ENCODE measurements around the gene SLC17A1. TPM values are rescaled to one million over a fixed set of nuclear protein-coding genes. Genes with fewer than 3 reads are reported as not detected.

Gene SLC17A1
- total RNA-seq, 1 experiment from 2014 or later, result not detected

DNA sequence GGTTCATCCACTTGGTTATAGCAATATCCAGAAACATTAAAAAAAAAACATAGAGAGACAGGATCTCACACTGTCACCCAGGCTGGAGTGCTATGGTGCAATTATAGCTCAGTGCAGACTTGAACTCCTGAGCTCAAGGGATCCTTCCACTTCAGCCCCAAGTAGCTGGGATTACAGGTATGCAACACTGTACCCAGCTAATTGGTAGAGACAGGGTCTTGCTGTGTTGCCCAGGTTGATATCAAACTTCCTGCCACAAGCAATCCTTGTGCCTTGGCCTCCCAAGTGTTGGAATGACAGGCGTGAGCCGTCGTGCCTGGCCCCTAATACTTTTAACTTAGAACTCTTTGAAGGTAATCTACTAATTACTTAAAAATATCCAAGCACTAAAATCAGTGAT lies 818 bp upstream of the SLC17A1 start:
- DNase-seq (ENCODE audit: low read depth), result no peak

- no peak for DNase-seq (ENCODE audit: low read depth)
Observed at GRCh38 chr6:25832307-25832662, 433 bp upstream of the SLC17A1 start.

DNA sequence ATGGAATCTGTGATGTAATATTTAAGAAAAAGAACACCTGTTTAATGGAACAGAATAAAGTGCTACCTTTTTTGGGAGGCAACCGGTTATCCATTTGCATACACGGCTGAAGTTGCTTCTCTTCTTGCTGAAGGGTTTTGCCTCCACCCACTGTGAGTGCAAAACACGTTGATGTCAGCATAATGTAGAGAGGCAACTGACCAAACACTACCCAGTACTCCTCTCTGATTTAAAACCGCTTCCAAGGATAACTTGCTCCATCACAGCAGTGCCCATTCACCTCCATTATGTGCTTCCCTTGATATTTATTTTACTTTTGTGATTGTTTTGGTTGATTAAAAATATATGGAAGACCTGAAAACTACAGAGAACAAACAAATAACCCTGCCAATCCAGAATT lies 1.4 kb downstream of the SLC17A1 start:
- no peak for DNase-seq (ENCODE audit: low read depth)

- DNase-seq (ENCODE audit: low read depth), result no peak
Observed at GRCh38 chr6:25829375-25829774, 2.5 kb downstream of the SLC17A1 start.

DNA sequence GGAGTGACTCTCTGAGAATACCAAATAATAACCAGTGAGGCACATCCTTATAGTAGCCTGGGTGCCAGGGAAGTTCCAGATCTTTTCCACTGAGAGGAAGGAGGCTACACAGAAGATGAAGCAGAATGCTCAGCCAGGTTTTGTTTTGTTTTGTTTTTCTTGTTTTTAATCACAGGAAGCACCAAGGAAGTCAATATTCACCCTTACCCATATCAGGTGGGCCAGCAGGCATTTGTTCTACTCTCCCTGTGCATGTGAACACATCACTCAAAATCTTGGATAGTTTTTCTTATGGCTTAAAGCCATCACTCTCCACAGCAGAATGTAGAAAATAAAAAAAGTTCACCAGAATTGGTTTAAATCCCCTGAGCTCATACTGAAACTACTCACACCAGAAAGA lies 10.5 kb downstream of the SLC17A1 start:
- no peak for DNase-seq (ENCODE audit: low read depth)

GRCh38 chr6:25816252-25816651 lies 15.6 kb downstream of the SLC17A1 start:
- no peak for DNase-seq (ENCODE audit: low read depth)

- DNase-seq (ENCODE audit: low read depth), result no peak
Observed at GRCh38 chr6:25815194-25815593, 16.7 kb downstream of the SLC17A1 start.

DNA sequence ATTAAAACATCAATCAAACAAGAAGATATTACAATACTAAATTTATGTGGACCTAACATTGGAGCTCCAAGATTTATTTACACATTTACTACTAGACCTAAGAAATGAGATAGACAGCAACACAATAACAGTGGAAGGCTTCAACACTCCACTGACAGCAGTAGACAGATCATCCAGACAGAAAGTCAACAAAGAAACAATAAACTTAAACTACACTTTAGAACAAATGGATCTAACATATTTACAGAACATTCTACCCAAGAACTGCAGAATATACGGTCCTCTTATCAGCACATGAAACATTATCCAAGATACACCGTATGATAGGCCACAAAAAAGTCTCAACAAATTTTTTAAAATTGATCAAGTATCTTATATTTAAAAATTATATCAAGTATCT lies 27.0 kb downstream of the SLC17A1 start:
- DNase-seq (ENCODE audit: low read depth), result no peak

DNA sequence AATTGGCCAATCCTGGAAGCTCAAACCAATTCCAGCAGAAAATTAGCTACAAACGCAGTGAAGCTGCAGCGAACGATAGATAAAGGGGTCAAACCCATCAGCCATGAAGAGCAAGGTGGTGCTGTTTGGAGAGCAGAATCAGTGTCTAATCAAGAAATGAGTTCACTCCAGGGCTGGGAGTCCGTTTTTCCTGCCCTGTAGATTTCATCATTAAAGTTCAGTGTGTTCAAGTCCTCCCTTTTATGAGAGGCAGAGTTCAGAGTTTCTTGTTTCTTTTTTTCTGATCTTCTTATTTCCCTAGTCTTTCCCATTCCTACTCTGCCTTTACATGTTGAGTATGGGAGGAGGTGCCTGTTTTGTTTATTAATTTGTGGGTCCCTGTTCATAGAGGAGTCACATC lies 30.4 kb downstream of the SLC17A1 start:
- no peak for DNase-seq (ENCODE audit: low read depth)

DNA sequence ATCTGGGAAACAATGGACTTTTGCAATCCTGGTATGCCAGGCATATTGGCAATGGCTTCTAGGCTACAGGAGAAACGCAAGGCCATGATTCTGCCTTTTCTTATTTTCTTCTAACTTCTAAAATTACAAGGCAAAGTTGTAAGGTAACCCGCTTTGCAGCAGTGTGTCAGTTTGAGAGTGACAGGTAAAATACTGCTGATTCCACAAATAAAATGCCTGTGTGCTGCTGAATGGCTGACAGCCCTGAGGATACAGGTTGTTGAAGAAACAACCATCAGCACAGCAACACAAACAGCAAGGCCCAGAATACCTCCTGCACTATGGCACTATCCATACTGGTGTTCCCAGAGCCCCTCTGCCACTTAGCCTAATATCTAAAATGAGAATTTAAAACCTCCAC lies 37.1 kb downstream of the SLC17A1 start:
- no peak for DNase-seq (ENCODE audit: low read depth)

DNA sequence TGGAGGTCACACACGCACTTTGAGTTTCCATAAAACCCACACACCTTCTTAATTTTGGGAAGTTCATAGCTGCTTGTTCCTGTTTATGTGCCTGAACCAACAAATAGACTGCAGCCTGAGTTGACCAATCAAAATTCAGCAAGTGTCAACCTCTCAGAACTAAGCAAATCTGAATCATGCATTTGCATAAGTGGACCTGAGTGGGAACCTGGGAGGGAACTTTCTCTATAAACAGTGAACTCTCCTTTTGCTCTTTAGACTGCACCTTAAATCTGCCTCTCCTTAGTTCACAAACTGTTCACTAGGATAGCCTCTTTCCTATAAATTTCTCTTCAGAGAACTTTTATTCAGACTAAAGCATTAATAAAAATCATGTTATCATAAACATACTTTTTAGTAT lies 37.9 kb downstream of the SLC17A1 start:
- no peak for DNase-seq (ENCODE audit: low read depth)

DNA sequence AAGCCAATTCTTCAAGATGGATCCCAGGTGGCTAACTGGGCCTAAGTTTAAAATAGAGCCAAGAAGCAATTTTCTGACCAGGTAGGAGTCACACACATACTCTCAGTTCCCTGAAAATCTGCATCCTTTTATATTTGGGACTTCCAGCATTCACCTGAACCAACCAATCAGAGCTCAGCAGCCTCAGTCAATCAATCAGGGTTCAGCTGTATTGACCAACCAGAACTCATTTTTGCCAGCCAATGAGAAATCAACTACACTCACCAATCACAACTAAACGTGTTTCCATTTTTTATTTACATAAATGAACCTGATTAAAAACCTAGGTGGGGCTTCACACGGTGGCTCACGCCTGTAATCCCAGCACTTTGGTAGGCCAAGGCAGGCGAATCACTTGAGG lies 39.8 kb downstream of the SLC17A1 start:
- DNase-seq (ENCODE audit: low read depth), result no peak

- DNase-seq (ENCODE audit: low read depth), result no peak
Observed at GRCh38 chr6:25789475-25789874, 42.4 kb downstream of the SLC17A1 start.

DNA sequence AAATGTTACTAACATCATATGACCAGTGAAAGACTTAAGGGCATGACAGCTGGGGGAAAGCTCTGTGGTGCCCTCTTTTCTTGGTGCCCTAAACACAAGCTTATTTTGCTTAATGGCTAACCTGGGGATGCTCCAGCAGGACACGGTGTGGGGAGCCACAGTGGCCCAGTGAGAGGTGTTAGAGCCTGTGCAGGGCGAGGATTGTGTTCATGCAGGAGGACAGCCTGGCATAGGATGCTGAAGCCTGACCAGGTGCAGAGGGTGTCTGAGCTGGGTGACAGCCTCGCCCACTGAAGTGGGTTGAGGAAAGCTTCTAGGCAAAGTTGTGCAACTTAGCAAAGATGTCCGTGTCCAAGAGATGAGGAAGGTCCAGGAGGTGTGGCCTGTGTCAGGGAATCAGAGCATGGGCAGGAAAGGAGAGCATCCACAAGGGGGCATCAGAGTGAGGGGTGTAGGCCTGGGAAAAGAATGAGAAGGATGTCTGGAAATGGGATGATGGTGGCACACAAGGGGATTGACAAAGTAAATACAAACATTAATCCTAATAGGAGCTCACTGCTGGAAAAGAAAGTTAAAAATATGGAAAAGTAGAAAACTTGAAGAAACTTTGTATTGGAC lies 43.4 kb downstream of the SLC17A1 start:
- peak; percentile 52 for DNase-seq (ENCODE audit: low read depth)

GRCh38 chr6:25787428-25787827 lies 44.4 kb downstream of the SLC17A1 start:
- no peak for DNase-seq (ENCODE audit: low read depth)

DNA sequence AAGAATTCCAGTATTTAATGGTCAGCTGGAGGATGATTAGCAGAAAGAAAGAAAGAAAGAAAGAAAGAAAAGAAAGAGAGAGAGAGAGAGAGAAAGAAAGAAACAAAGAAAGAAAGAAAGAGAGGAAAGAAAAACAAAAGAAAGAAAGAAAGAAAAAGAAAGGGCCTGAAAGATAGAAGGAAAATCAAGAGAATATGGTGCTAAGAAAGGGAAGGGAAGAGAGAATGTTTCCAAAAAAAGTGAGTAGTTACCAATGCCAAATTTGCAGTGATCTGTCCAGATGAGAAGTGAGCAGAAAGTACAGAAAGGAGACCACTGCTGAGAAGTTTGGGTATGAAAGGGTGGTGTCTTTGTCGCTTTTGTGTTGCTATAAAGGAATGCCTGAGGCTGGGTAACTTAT lies 50.7 kb downstream of the SLC17A1 start:
- DNase-seq (ENCODE audit: low read depth), result no peak

DNA sequence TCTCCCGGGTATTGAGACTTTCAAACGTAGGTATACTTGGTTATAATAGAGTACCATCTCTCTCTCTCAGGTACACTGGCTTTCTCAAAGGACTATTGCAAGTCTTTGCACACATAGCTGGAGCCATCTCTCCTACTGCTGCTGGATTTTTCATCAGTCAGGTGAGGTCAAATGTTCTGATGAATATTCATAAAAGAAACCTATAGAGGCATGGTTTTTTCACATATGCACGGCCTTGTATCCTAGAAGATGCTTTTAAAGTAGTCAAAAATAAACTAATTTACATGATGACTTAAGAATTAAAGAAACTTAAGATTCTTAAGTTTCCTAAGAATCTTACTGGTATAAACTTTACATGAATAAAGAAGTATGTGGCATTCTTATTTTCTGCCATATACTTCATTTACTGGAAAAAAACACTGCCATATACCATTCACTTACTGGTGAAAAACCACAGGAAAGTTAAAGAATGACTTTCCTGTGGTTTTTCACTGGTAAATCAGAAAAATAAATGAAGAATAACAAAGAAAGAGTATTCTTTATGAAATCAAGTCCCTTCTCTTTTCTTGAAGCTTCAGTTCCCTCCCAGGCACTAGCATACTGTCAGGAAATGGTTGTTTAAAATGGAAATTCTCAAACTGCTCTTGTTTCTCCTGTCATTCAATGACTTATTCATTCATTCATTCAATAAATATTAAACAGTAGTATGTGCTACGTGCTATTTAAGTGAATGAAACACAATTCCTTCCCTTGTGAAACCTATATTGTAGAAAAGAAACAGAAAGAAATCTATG lies 53.8 kb downstream of the SLC17A1 start:
- no peak for DNase-seq (ENCODE audit: low read depth)

DNA sequence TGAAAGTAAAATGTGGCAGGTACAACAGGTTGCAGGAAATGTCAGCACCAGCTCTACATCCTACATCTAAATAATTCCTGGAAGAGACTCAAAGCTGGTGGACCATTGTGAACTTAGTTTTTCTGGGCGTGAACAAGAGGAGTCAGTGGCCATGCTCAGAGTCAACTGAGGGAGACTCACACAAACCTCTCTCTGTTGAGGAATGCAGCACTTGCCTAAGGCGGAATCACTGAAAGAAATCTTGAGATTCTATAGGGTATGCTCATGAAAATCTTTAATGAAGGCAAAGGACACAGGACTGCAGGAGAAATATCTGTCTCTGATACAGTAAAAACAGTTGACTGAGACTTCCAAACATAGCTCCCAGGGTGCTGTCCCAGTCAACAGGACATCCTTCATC lies 54.8 kb downstream of the SLC17A1 start:
- DNase-seq (ENCODE audit: low read depth), result peak; percentile 5

GRCh38 chr6:25774120-25774715 lies 57.6 kb downstream of the SLC17A1 start:
- DNase-seq (ENCODE audit: low read depth), result no peak

GRCh38 chr6:25769983-25770382 lies 61.9 kb downstream of the SLC17A1 start:
- DNase-seq (ENCODE audit: low read depth), result peak; percentile 35

GRCh38 chr6:25768566-25768965 lies 63.3 kb downstream of the SLC17A1 start:
- no peak for DNase-seq (ENCODE audit: low read depth)

DNA sequence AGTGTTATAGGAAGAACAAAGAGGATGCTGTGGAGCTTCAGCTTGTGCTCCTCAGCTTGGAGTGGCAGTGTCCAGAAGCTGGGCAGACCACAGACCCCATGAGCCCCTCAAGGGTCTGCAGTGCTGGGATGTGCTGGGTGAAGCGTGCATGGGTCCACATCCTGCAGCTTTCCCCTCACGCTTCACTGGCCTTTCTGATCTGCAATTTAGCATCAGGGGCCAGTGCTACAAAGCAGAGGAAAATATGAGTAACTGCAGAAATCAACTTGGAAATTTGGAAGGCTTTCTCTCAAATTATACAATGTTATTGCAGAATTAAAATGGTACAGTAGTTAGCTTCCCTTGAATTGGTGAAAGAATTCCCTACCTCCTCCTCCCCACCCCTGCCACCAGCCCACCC lies 67.2 kb downstream of the SLC17A1 start:
- DNase-seq (ENCODE audit: low read depth), result no peak

- DNase-seq (ENCODE audit: low read depth), result no peak
Observed at GRCh38 chr6:25757936-25758642, 73.8 kb downstream of the SLC17A1 start.
